Measurements from ENCODE around the gene PACSIN2.

The PACSIN2 gene

GRCh38 chr22:43014869-43015676 lies at the start of gene PACSIN2:
Gene PACSIN2 (minus strand): TSS chr22:43015149. CDS start chr22:42912080, 103,069 bp downstream.
- peak within 1 kb of the TSS; percentile 81 to 93 (median 91) for H3K4me3 ChIP-seq (ENCODE audit: low read depth in 1 of 5, low read length in 5 of 5)
- H3K4me1 ChIP-seq (ENCODE audit: control insufficient read depth in 5 of 5, insufficient read depth in 5 of 5, low read length in 5 of 5): peaks cover 4 to 28% (median 19%) of the 10 kb centered on the region in 5 donors
- H3K27ac ChIP-seq (ENCODE audit: low read depth, low read length): peak within 1 kb of the TSS; percentile 37
- H3K9me3 ChIP-seq (ENCODE audit: control insufficient read depth in 5 of 5, low read length in 5 of 5): no peaks in the 10 kb centered on the region
- H3K36me3 ChIP-seq (ENCODE audit: control insufficient read depth in 5 of 5, insufficient read depth in 5 of 5, low read length in 5 of 5): no peaks in the 10 kb centered on the region
- peak within 1 kb of the TSS in 4 of 5 donors; percentile 60 to 86 (median 74) for H3K9ac ChIP-seq (ENCODE audit: low read length in 5 of 5)
- no peaks in the 10 kb centered on the region for H3K27me3 ChIP-seq (ENCODE audit: control insufficient read depth in 5 of 5, insufficient read depth in 4 of 5, low read length in 5 of 5)

GRCh38 chr22:43060183-43060582 lies 45.2 kb upstream of the PACSIN2 start:
- Histone ChIP-seq H3K36me3 (ENCODE audit: control insufficient read depth in 5 of 5, insufficient read depth in 5 of 5, low read length in 5 of 5) (peaks cover 0 to 31% (median 15%) of the 10 kb centered on the region in 5 donors), H3K27me3 (ENCODE audit: control insufficient read depth in 5 of 5, insufficient read depth in 4 of 5, low read length in 5 of 5) (no peaks in the 10 kb centered on the region), H3K4me1 (ENCODE audit: control insufficient read depth in 5 of 5, insufficient read depth in 5 of 5, low read length in 5 of 5) (no peaks in the 10 kb centered on the region), H3K4me3 (ENCODE audit: low read depth in 1 of 5, low read length in 5 of 5) (no peak overlapping the region), H3K9me3 (ENCODE audit: control insufficient read depth in 5 of 5, low read length in 5 of 5) (no peaks in the 10 kb centered on the region), H3K27ac (ENCODE audit: low read depth, low read length) (no peak overlapping the region), H3K9ac (ENCODE audit: low read length in 5 of 5) (no peak overlapping the region)

GRCh38 chr22:43057641-43058040 lies 42.7 kb upstream of the PACSIN2 start:
- no peak overlapping the region for H3K4me3 ChIP-seq (ENCODE audit: low read depth in 1 of 5, low read length in 5 of 5)
- H3K27ac ChIP-seq (ENCODE audit: low read depth, low read length): no peak overlapping the region
- H3K9ac ChIP-seq (ENCODE audit: low read length in 5 of 5): no peak overlapping the region
- no peaks in the 10 kb centered on the region for H3K9me3 ChIP-seq (ENCODE audit: control insufficient read depth in 5 of 5, low read length in 5 of 5)
- no peaks in the 10 kb centered on the region for H3K27me3 ChIP-seq (ENCODE audit: control insufficient read depth in 5 of 5, insufficient read depth in 4 of 5, low read length in 5 of 5)
- H3K36me3 ChIP-seq (ENCODE audit: control insufficient read depth in 5 of 5, insufficient read depth in 5 of 5, low read length in 5 of 5): peaks cover 0 to 16% (median 10%) of the 10 kb centered on the region in 5 donors
- no peaks in the 10 kb centered on the region for H3K4me1 ChIP-seq (ENCODE audit: control insufficient read depth in 5 of 5, insufficient read depth in 5 of 5, low read length in 5 of 5)

GRCh38 chr22:43053176-43053575 lies 38.2 kb upstream of the PACSIN2 start:
- Histone ChIP-seq H3K27ac (ENCODE audit: low read depth, low read length) (no peak overlapping the region), H3K36me3 (ENCODE audit: control insufficient read depth in 5 of 5, insufficient read depth in 5 of 5, low read length in 5 of 5) (peaks cover 0 to 14% (median 10%) of the 10 kb centered on the region in 5 donors), H3K27me3 (ENCODE audit: control insufficient read depth in 5 of 5, insufficient read depth in 4 of 5, low read length in 5 of 5) (no peaks in the 10 kb centered on the region), H3K9ac (ENCODE audit: low read length in 5 of 5) (no peak overlapping the region), H3K4me3 (ENCODE audit: low read depth in 1 of 5, low read length in 5 of 5) (no peak overlapping the region), H3K9me3 (ENCODE audit: control insufficient read depth in 5 of 5, low read length in 5 of 5) (no peaks in the 10 kb centered on the region), H3K4me1 (ENCODE audit: control insufficient read depth in 5 of 5, insufficient read depth in 5 of 5, low read length in 5 of 5) (no peaks in the 10 kb centered on the region)

- Histone ChIP-seq H3K4me3 (ENCODE audit: low read depth in 1 of 5, low read length in 5 of 5) (no peak overlapping the region), H3K4me1 (ENCODE audit: control insufficient read depth in 5 of 5, insufficient read depth in 5 of 5, low read length in 5 of 5) (no peaks in the 10 kb centered on the region), H3K9ac (ENCODE audit: low read length in 5 of 5) (no peak overlapping the region), H3K27ac (ENCODE audit: low read depth, low read length) (no peak overlapping the region), H3K36me3 (ENCODE audit: control insufficient read depth in 5 of 5, insufficient read depth in 5 of 5, low read length in 5 of 5) (peaks cover 0 to 18% (median 13%) of the 10 kb centered on the region in 5 donors), H3K9me3 (ENCODE audit: control insufficient read depth in 5 of 5, low read length in 5 of 5) (no peaks in the 10 kb centered on the region), H3K27me3 (ENCODE audit: control insufficient read depth in 5 of 5, insufficient read depth in 4 of 5, low read length in 5 of 5) (no peaks in the 10 kb centered on the region)
These were observed 36.0 kb upstream of the PACSIN2 start for GRCh38 chr22:43050995-43051394.

GRCh38 chr22:43047605-43048004 lies 32.7 kb upstream of the PACSIN2 start:
- Histone ChIP-seq H3K4me1 (ENCODE audit: control insufficient read depth in 5 of 5, insufficient read depth in 5 of 5, low read length in 5 of 5) (no peaks in the 10 kb centered on the region), H3K9me3 (ENCODE audit: control insufficient read depth in 5 of 5, low read length in 5 of 5) (no peaks in the 10 kb centered on the region), H3K27me3 (ENCODE audit: control insufficient read depth in 5 of 5, insufficient read depth in 4 of 5, low read length in 5 of 5) (no peaks in the 10 kb centered on the region), H3K36me3 (ENCODE audit: control insufficient read depth in 5 of 5, insufficient read depth in 5 of 5, low read length in 5 of 5) (peaks cover 0 to 20% (median 13%) of the 10 kb centered on the region in 5 donors), H3K9ac (ENCODE audit: low read length in 5 of 5) (no peak overlapping the region), H3K27ac (ENCODE audit: low read depth, low read length) (no peak overlapping the region), H3K4me3 (ENCODE audit: low read depth in 1 of 5, low read length in 5 of 5) (no peak overlapping the region)

GRCh38 chr22:43044290-43044712 lies 29.4 kb upstream of the PACSIN2 start:
- Histone ChIP-seq H3K4me1 (ENCODE audit: control insufficient read depth in 5 of 5, insufficient read depth in 5 of 5, low read length in 5 of 5) (peaks cover 0 to 5% (median 0%) of the 10 kb centered on the region in 5 donors), H3K4me3 (ENCODE audit: low read depth in 1 of 5, low read length in 5 of 5) (no peak overlapping the region), H3K36me3 (ENCODE audit: control insufficient read depth in 5 of 5, insufficient read depth in 5 of 5, low read length in 5 of 5) (peaks cover 0 to 6% (median 3%) of the 10 kb centered on the region in 5 donors), H3K27ac (ENCODE audit: low read depth, low read length) (no peak overlapping the region), H3K9ac (ENCODE audit: low read length in 5 of 5) (no peak overlapping the region), H3K9me3 (ENCODE audit: control insufficient read depth in 5 of 5, low read length in 5 of 5) (no peaks in the 10 kb centered on the region), H3K27me3 (ENCODE audit: control insufficient read depth in 5 of 5, insufficient read depth in 4 of 5, low read length in 5 of 5) (no peaks in the 10 kb centered on the region)

GRCh38 chr22:43042101-43042780 lies 27.3 kb upstream of the PACSIN2 start:
- Histone ChIP-seq H3K9me3 (ENCODE audit: control insufficient read depth in 5 of 5, low read length in 5 of 5) (no peaks in the 10 kb centered on the region), H3K4me1 (ENCODE audit: control insufficient read depth in 5 of 5, insufficient read depth in 5 of 5, low read length in 5 of 5) (peaks cover 0 to 5% (median 0%) of the 10 kb centered on the region in 5 donors), H3K27ac (ENCODE audit: low read depth, low read length) (no peak overlapping the region), H3K36me3 (ENCODE audit: control insufficient read depth in 5 of 5, insufficient read depth in 5 of 5, low read length in 5 of 5) (peaks cover 0 to 6% (median 3%) of the 10 kb centered on the region in 5 donors), H3K9ac (ENCODE audit: low read length in 5 of 5) (no peak overlapping the region), H3K4me3 (ENCODE audit: low read depth in 1 of 5, low read length in 5 of 5) (no peak overlapping the region), H3K27me3 (ENCODE audit: control insufficient read depth in 5 of 5, insufficient read depth in 4 of 5, low read length in 5 of 5) (no peaks in the 10 kb centered on the region)

GRCh38 chr22:43039800-43040199 lies 24.9 kb upstream of the PACSIN2 start:
- Histone ChIP-seq H3K4me3 (ENCODE audit: low read depth in 1 of 5, low read length in 5 of 5) (no peak overlapping the region), H3K27me3 (ENCODE audit: control insufficient read depth in 5 of 5, insufficient read depth in 4 of 5, low read length in 5 of 5) (no peaks in the 10 kb centered on the region), H3K36me3 (ENCODE audit: control insufficient read depth in 5 of 5, insufficient read depth in 5 of 5, low read length in 5 of 5) (no peaks in the 10 kb centered on the region), H3K9ac (ENCODE audit: low read length in 5 of 5) (no peak overlapping the region), H3K27ac (ENCODE audit: low read depth, low read length) (no peak overlapping the region), H3K4me1 (ENCODE audit: control insufficient read depth in 5 of 5, insufficient read depth in 5 of 5, low read length in 5 of 5) (peaks cover 0 to 13% (median 7%) of the 10 kb centered on the region in 5 donors), H3K9me3 (ENCODE audit: control insufficient read depth in 5 of 5, low read length in 5 of 5) (no peaks in the 10 kb centered on the region)

GRCh38 chr22:43038325-43038724 lies 23.4 kb upstream of the PACSIN2 start:
- H3K9me3 ChIP-seq (ENCODE audit: control insufficient read depth in 5 of 5, low read length in 5 of 5): no peaks in the 10 kb centered on the region
- H3K27me3 ChIP-seq (ENCODE audit: control insufficient read depth in 5 of 5, insufficient read depth in 4 of 5, low read length in 5 of 5): no peaks in the 10 kb centered on the region
- H3K4me3 ChIP-seq (ENCODE audit: low read depth in 1 of 5, low read length in 5 of 5): no peak overlapping the region
- H3K9ac ChIP-seq (ENCODE audit: low read length in 5 of 5): no peak overlapping the region
- H3K36me3 ChIP-seq (ENCODE audit: control insufficient read depth in 5 of 5, insufficient read depth in 5 of 5, low read length in 5 of 5): no peaks in the 10 kb centered on the region
- H3K4me1 ChIP-seq (ENCODE audit: control insufficient read depth in 5 of 5, insufficient read depth in 5 of 5, low read length in 5 of 5): peaks cover 0 to 18% (median 9%) of the 10 kb centered on the region in 5 donors
- no peak overlapping the region for H3K27ac ChIP-seq (ENCODE audit: low read depth, low read length)

All from subcutaneous abdominal adipose tissue (tissue), 5 donors.